ENCODE measurements around the gene RBFOX2.
"Not testable (repeated sequence)": the region's sequence is repeated elsewhere in the genome, so short reads cannot be mapped to it uniquely, and the experiment has no call there.

The RBFOX2 gene

DNA sequence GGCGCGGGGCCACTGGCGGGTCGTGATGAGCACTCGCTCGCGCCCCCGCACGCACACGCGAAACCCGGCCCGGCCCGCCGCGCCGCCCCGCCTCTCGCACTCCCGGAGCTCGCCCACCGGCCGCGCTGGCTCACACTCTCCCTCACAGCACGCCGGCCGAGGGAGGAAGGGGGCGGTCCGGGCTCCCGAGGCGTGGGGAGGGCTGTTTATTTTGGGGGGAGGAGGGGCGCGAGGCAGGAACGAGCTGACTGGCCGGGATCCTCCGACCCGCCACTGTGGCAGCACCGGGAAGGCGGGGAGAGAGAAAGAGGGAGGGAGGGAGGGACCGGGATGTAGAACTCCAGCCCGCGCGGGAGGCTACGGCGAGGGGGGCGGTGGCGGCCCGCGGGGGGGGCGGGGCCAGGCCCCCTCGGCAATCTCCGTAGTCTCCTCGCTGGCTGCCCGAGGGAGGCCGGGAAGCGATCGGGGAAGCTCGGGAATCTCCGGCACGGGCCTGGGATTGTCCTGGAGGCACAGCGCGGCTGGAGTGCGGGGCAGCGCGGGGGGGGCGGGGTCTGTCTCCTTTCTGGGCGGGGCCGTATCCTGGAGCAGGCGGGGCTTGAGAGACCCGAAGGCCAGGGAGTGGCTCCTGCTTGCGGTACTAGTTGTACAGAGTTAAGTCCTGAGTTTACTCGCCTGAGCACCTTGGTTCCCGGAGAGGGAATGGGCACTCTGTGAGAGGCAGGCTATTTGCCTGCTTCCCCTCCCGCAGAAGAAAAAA is at the start of gene RBFOX2:
Gene RBFOX2, minus strand, starts transcription at position 179 of the 760 bp plus-strand sequence. CDS start 399 bp downstream, outside the sequence.
- DNase-seq, result peak; percentile 98

DNA sequence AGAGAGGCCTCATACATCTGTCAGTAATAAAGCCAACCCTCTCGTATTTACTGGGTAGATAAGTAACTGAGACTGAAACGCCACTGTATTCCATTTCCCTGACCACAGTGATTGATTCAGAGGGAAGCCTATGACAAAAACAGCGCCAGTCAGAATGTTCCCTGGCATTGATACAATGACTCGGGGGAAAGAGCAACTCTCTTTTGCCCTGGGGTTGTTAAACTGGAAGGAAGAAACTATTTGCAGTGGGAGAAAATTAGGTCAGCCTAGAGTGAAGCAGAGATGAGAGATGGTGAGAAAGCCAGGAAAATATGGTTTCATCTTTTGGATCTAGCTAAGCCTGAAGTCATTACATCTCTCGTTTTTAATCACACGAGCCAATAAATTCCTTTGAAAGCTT is 48.6 kb upstream of the RBFOX2 start:
- DNase-seq, result peak; percentile 56

GRCh38 chr22:36075724-36076123 is 47.1 kb upstream of the RBFOX2 start:
- no peak for DNase-seq

- no peak for DNase-seq
Measured at GRCh38 chr22:36075230-36075629, 46.6 kb upstream of the RBFOX2 start.

GRCh38 chr22:36073476-36073875 is 44.9 kb upstream of the RBFOX2 start:
- no peak for DNase-seq

- not testable (repeated sequence) for DNase-seq
Measured at GRCh38 chr22:36070645-36071044, 42.0 kb upstream of the RBFOX2 start.

DNA sequence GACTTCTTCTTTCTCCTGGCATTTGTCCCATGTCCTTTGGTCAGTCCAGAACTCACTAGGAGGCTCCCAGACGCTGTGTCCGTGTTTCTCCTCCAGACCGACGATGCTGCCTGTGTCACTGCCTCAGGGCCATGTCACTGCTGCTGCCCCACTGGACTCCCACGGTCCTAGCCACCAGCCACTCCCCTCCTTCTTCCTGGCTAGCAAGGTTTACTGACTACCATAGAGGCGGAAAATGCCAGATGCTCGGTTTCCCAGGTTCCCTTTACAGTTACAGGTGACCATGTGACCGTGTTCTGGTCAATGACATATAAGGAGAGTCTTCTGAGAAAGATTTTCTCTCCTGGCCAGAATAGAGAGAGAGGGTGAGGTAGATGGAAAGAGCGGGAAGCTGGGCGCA is 40.7 kb upstream of the RBFOX2 start:
- no peak for DNase-seq

DNA sequence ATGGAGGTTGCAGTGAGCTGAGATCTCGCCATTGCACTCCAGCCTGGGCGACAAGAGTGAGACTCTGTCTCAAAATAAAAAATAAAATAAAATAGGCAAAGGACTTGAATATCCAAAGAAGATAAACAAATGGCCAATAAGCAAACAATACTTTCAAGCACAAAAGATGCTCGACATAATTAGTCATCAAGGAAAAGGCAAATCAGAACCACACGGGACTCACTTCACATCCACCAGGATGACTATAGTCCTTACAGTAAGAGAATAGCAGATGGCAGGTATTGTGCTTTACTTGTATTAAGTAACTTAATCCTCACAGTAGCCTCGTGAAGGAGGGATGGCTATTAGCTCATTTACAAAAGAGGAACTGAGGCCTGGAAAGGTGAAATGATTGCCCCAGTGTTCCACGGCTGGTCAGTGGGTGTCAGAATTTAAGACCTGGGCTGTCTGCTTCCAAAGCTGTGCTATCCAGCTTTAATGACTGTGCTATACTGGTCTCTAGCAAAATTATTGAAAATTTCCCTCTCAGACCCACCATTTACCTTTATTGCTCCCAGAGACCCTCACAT is 40.2 kb upstream of the RBFOX2 start:
- no peak for DNase-seq

GRCh38 chr22:36067235-36067558 is 38.6 kb upstream of the RBFOX2 start:
- no peak for DNase-seq

DNA sequence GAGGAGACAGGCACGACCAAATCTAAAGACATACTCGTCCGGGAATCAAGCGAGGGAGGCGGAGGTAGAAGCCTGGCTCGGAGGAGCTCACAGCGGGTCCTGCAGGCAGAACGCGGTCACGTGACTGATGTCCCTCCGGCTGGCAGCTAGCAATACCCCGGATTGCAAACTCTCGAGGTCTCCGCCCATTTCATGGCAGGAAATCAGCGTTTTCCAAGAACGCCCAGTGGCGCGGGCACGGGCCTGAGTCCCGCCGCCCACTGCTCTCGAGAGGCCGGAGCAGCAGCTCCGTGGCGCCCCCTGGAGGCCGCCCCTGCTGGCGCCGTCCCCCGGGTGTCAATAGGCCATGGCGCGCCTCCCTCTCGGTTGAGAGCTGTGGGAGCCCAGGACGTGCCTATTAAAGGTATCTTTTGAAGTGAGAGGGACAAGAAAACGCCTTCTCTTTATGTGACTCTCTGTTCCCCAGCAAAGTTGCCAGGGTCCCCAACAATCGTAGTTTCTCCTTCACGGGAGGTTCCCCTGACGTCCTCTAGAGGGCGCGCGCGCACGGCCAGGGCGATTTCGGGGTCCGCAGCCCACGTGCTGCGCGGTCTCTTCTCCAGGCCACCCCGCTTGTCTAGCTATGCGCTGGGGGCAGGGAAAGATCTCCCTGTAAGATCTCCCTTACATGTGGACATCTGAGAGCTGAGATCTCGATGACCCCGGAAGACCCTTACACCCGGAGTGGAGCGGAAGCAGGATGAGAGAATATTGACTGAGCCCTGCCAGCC is 37.3 kb upstream of the RBFOX2 start:
- DNase-seq, result peak; percentile 96

- no peak for DNase-seq
Measured at GRCh38 chr22:36065462-36065774, 36.8 kb upstream of the RBFOX2 start.

DNA sequence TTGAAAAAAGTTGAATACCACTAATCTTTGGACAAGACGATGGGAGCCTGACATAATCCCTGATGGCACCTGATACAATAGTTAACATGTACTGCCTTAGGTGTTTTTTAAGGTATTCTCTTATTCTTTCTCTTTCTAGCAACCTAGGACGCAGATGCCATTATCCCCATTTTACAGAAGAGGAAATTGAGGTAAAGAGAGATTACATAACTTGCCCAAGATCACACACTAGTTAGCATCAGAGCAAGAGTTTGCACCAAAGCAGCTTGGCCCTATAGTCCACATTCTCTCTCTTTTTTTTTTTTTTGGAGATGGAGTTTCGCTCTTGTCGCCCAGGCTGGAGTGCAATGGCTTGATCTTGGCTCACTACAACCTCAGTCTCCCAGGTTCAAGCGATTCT is 35.7 kb upstream of the RBFOX2 start:
- no peak for DNase-seq

DNA sequence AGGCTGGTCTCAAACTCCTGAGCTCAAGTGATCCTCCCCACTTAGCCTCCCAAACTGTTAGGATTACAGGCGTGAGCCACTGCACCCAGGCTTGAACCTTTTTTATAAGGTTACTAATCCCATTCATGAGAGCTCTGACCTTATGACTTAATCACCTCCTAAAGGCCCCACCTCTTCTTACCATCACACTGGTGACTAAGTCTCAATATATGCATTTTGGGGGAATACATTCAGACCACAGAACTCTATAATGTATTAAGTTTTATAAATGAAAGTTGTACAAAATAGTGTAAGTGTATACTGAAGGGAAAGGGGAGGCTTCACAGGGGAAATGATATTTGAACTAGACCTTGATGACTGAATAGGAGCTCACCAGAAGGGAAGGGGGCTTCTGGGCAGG is 28.4 kb upstream of the RBFOX2 start:
- no peak for DNase-seq

GRCh38 chr22:36055376-36056295 is 27.0 kb upstream of the RBFOX2 start:
- peak; percentile 62 for DNase-seq

GRCh38 chr22:36054446-36054845 is 25.8 kb upstream of the RBFOX2 start:
- DNase-seq, result not testable (repeated sequence)

- no peak for DNase-seq
Measured at GRCh38 chr22:36053242-36054147, 24.9 kb upstream of the RBFOX2 start.

GRCh38 chr22:36052505-36052941 is 23.9 kb upstream of the RBFOX2 start:
- no peak for DNase-seq

DNA sequence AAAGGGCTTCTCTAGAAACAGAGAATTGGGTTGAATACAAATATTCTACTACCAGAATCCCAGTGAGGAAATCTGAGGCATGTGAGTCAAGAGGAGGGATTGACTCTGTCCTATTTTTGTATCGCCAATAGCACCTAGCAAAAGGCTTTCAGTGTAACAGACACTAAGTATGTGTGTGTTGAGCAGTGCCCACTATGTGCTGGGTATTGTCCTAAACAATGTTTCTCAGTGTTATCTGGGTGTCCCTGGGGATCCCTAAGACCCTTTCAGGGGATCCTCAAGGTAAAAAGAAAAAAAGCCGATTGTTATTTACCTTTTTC is 21.0 kb upstream of the RBFOX2 start:
- no peak for DNase-seq

DNA sequence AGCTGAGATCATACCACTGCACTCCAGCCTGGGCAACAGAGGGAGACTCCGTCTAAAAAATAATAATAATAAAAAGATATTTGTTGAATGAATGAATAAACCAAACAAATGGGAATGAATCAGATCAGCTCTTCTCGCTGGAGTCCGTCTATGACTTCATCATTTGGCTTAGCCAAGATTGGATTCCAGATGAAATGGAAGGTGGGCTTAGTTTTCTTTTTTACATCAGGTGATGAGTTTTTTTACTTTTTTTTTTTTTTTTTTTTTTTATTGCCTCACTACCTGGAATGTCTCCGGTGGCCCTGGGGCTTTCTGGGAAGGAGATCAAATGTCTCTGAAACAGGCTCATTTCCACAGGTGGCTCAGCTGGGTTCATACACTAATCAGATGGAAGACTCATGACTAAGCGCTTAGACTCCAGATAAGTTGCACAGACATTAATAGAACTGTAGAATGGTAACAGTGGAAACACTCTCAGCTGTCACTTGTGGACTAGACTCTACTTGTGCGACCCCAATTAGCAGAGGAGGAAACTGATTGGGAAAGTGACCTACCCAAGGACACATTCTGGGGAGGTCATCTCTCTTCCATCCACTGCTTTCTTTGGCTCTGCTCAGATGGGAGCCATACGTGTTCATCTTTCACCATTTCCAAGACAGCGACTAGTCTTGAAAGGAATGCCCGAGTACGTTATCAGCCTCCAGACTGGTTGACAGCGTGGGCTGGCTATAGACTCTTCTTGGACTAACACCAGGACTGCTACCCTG is 20.5 kb upstream of the RBFOX2 start:
- DNase-seq, result no peak

DNA sequence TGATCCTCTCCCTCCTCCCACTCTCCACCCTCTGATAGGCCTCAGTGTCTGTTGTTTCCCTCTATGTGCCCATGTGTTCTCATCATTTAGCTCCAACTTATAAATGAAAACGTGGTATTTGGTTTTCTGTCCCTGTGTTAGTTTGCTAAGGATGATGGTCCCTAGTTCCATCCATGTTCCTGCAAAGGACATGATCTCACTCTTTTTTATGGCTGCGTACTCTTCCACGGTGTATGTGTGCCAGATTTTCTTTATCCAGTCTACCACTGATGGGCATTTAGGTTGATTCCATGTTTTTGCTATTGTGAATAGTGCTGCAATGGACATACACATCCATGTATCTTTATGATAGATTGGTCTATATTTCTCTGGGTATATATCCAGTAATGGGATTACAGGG is 15.9 kb upstream of the RBFOX2 start:
- not testable (repeated sequence) for DNase-seq

DNA sequence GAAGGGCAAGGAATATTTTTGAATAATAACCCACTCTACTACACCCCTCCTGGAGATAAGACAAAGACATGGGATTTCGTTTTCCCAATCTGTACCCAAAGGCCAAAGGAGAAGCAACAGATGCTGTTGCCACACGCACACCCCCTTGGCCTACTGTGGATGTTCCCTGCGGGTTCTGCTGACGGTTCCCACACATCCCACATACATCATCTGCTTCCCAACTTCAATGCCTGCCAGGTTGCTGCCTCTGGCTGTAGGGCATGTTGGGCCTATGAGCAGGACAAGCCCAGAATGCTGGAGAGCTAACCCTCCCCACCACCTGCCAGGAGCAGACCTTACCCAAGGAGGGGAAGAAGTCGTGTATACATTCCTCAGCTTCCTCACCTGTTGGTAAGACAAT is 13.6 kb upstream of the RBFOX2 start:
- no peak for DNase-seq

Data from right hindlimb (tissue), 1 donor.